Kidney (tissue), 11 donors: ENCODE results near the gene PKD1. TPM values are rescaled to one million over a fixed set of nuclear protein-coding genes. Genes with fewer than 3 reads are reported as not detected.
A peak's percentile ranks its signal among the peaks of the same experiment; 100 is the strongest.
"Not testable (repeated sequence)": the region's sequence is repeated elsewhere in the genome, so short reads cannot be mapped to it uniquely, and the experiment has no call there.

Experiments used
- DNase-seq, 5 donors: peaks; one replicate each; pipeline ENCODE4 v3.0.0-alpha.2; 2013 to 2020
- FAIRE-seq: peaks from 2 replicates; lab custom pipeline; 2012; peaks lifted over from hg19 to GRCh38; lab: Jason Lieb, UNC
- H3K27ac ChIP-seq, 2 donors: one replicate each; pipeline ENCODE4 v1.7.0; 2013; ENCODE audit warnings: low read depth in 2 of 2, low read length in 2 of 2, inconsistent platforms in 1 of 2
- H3K27me3 ChIP-seq: one replicate; pipeline ENCODE4 v1.7.1; 2013; ENCODE audit warnings: low read length, inconsistent platforms; ENCODE audit not compliant: control insufficient read depth, insufficient read depth
- H3K36me3 ChIP-seq, 3 donors: one replicate each; pipeline versions ENCODE4 v1.7.0 to v1.7.1; 2013; ENCODE audit warnings: low read length in 3 of 3, control low read depth in 1 of 3, inconsistent platforms in 1 of 3; ENCODE audit not compliant: insufficient read depth in 3 of 3, control insufficient read depth in 2 of 3
- H3K4me1 ChIP-seq, 3 donors: one replicate each; pipeline versions ENCODE4 v1.7.0 to v1.7.1; 2013; ENCODE audit warnings: low read length in 3 of 3, inconsistent platforms in 1 of 3, low read depth in 1 of 3; ENCODE audit not compliant: control insufficient read depth in 2 of 3, insufficient read depth in 2 of 3
- H3K4me3 ChIP-seq, 3 donors: one replicate each; pipeline versions ENCODE4 v1.7.0 to v1.8.1; 2013; ENCODE audit warnings: low read length in 3 of 3, control low read depth in 1 of 3, inconsistent platforms in 1 of 3
- H3K9ac ChIP-seq, 3 donors: one replicate each; pipeline versions ENCODE4 v1.7.0 to v1.7.1; 2013; ENCODE audit warnings: low read length in 3 of 3, control low read depth in 1 of 3, inconsistent platforms in 1 of 3
- H3K9me3 ChIP-seq, 3 donors: one replicate each; pipeline versions ENCODE4 v1.7.0 to v1.7.1; 2013; ENCODE audit warnings: low read length in 3 of 3, control low read depth in 1 of 3, inconsistent platforms in 1 of 3; ENCODE audit not compliant: control insufficient read depth in 2 of 3, insufficient read depth in 1 of 3
- intact Hi-C: fragments of 100-400 bp; cut with DNase I; formaldehyde crosslinking; loops from one replicate; pipeline ENCODE4 v1.11.1; 2022
- polyA plus RNA-seq: library from polyadenylated mRNA; stranded (reverse); fragments of 350-450 nt; fragmentation: Illumina TruSeq; extraction: RNeasy Lipid Tissue Mini Kit (QIAGEN cat#74804); gene quantifications from one replicate; pipeline ENCODE4 v1.2.3, GENCODE V29; 2014; ENCODE audit warnings: low read depth, low replicate concordance; ENCODE audit not compliant: insufficient read depth
- total RNA-seq: library from RNA; stranded (reverse); fragmentation: NEBNext Ultra II Directional; extraction: Animal tissue kit (Norgen Biotek cat#: 25700); gene quantifications from one replicate; pipeline ENCODE4 v1.2.1, GENCODE V29; 2021
- donor health status: control.
- donor health status: control.
- donor health status: DM: yes; HTN: yes; CAD: no.
- donor health status: Normal renal cell carcinoma (clear cell type).

The PKD1 gene
- total and polyA plus RNA-seq, 2 donors from 2014 or later, result 16.2 to 88.3 TPM

- H3K9ac ChIP-seq, FAIRE-seq: not testable (repeated sequence)
These were observed 25.8 kb downstream of the PKD1 start for GRCh38 chr16:2109872-2110271.

GRCh38 chr16:2109271-2109580 lies 26.5 kb downstream of the PKD1 start:
- H3K27ac ChIP-seq, H3K9ac ChIP-seq, H3K4me1 ChIP-seq, intact Hi-C loops, H3K36me3 ChIP-seq, H3K9me3 ChIP-seq, H3K4me3 ChIP-seq, H3K27me3 ChIP-seq, FAIRE-seq: not testable (repeated sequence)
- DNase-seq, result peak in 1 of 5 donors; percentile 66

More at GRCh38 chr16:2109872-2110271, 25.8 kb downstream of the PKD1 start:
- intact Hi-C loops, H3K4me1 ChIP-seq, H3K27me3 ChIP-seq, H3K27ac ChIP-seq, H3K4me3 ChIP-seq, H3K9me3 ChIP-seq, H3K36me3 ChIP-seq: not testable (repeated sequence)
- peak in 1 of 5 donors; percentile 51 for DNase-seq

- H3K4me1 ChIP-seq, H3K27me3 ChIP-seq, H3K27ac ChIP-seq, H3K9me3 ChIP-seq, H3K9ac ChIP-seq, H3K36me3 ChIP-seq, FAIRE-seq, H3K4me3 ChIP-seq, intact Hi-C loops: not testable (repeated sequence)
- peak in 1 of 5 donors; percentile 57 for DNase-seq
These were observed 27.0 kb downstream of the PKD1 start for GRCh38 chr16:2108446-2109270.

- H3K4me1 ChIP-seq, H3K4me3 ChIP-seq, intact Hi-C loops, H3K27me3 ChIP-seq, FAIRE-seq, H3K9me3 ChIP-seq, H3K27ac ChIP-seq, H3K36me3 ChIP-seq, H3K9ac ChIP-seq: not testable (repeated sequence)
- peak in 1 of 5 donors; percentile 51 for DNase-seq
These were observed 27.9 kb downstream of the PKD1 start for GRCh38 chr16:2107791-2108125.

- FAIRE-seq, H3K4me3 ChIP-seq, H3K27ac ChIP-seq, intact Hi-C loops, H3K9me3 ChIP-seq, H3K9ac ChIP-seq, H3K36me3 ChIP-seq, H3K4me1 ChIP-seq, H3K27me3 ChIP-seq: not testable (repeated sequence)
- peak in 1 of 5 donors; percentile 52 for DNase-seq
These were observed 28.4 kb downstream of the PKD1 start for GRCh38 chr16:2107121-2107790.

- H3K36me3 ChIP-seq, FAIRE-seq, intact Hi-C loops, H3K4me3 ChIP-seq, H3K4me1 ChIP-seq, H3K9ac ChIP-seq, H3K9me3 ChIP-seq, DNase-seq, H3K27ac ChIP-seq, H3K27me3 ChIP-seq: not testable (repeated sequence)
These were observed 29.5 kb downstream of the PKD1 start for GRCh38 chr16:2106211-2106610.

- H3K4me1 ChIP-seq, FAIRE-seq, H3K4me3 ChIP-seq, H3K27me3 ChIP-seq, H3K9me3 ChIP-seq, H3K36me3 ChIP-seq, DNase-seq, H3K9ac ChIP-seq, intact Hi-C loops, H3K27ac ChIP-seq: not testable (repeated sequence)
These were observed 29.9 kb downstream of the PKD1 start for GRCh38 chr16:2105769-2106168.

GRCh38 chr16:2105291-2105690 lies 30.4 kb downstream of the PKD1 start:
- intact Hi-C loops, H3K4me3 ChIP-seq, H3K27ac ChIP-seq, H3K9ac ChIP-seq, FAIRE-seq, H3K36me3 ChIP-seq, H3K9me3 ChIP-seq, DNase-seq, H3K4me1 ChIP-seq, H3K27me3 ChIP-seq: not testable (repeated sequence)
